HepG2 (cell line): ENCODE results near the gene TBC1D10A. TPM values are rescaled to one million over a fixed set of nuclear protein-coding genes. Genes with fewer than 3 reads are reported as not detected.

Source experiments
- DR1 ChIP-seq: sonication (generic); formaldehyde crosslinking; IDR thresholded peaks from 2 replicates; pipeline ENCODE4 v1.8.0; 2021; ENCODE audit warnings: mild to moderate bottlenecking, missing genetic modification reagents, inconsistent platforms
- GABPA ChIP-seq, 2 experiments: IDR thresholded peaks; 2 replicates each; pipeline ENCODE4 v1.6.1; 2011 to 2016; ENCODE audit warnings: low read depth in 2 of 2, low read length in 1 of 2, missing biosample characterization in 1 of 2, missing genetic modification characterization in 1 of 2
- HCFC1 ChIP-seq: fragments of 150-350 bp; IDR thresholded peaks from 2 replicates; pipeline ENCODE4 v1.6.1; 2014; ENCODE audit warnings: low read depth, low read length
- HDAC2 ChIP-seq: sonication (generic); formaldehyde crosslinking; IDR thresholded peaks from 2 replicates; pipeline ENCODE4 v1.4.0; 2020; ENCODE audit warnings: missing genetic modification reagents
- HMGXB4 ChIP-seq, 2 experiments: sonication (generic) in 1 of 2; formaldehyde crosslinking in 1 of 2; IDR thresholded peaks; 2 replicates each; pipeline versions ENCODE4 v1.4.0 to v1.6.1; 2018 to 2020; ENCODE audit warnings: missing genetic modification reagents in 2 of 2, borderline replicate concordance in 1 of 2, low read depth in 1 of 2, mild to moderate bottlenecking in 1 of 2, missing biosample characterization in 1 of 2
- HNRNPUL1 ChIP-seq: fragments of 200-400 bp; formaldehyde crosslinking; IDR thresholded peaks from 2 replicates; pipeline ENCODE4 v1.6.1; 2017; ENCODE audit warnings: low read depth, mild to moderate bottlenecking, low read length, moderate library complexity
- NCOA2 ChIP-seq: sonication (generic); formaldehyde crosslinking; IDR thresholded peaks from 2 replicates; pipeline ENCODE4 v1.8.0; 2022; ENCODE audit warnings: inconsistent platforms
- NFE2L2 ChIP-seq: fragments of 150-350 bp; IDR thresholded peaks from 2 replicates; pipeline ENCODE4 v1.6.1; 2014; ENCODE audit warnings: low read length
- SNAPC2 ChIP-seq: sonication (generic); formaldehyde crosslinking; IDR thresholded peaks from 2 replicates; pipeline ENCODE4 v1.8.1; 2022; ENCODE audit warnings: mild to moderate bottlenecking, missing genetic modification reagents
- ZBTB37 ChIP-seq: sonication (generic); formaldehyde crosslinking; IDR thresholded peaks from 2 replicates; pipeline ENCODE4 v1.4.0; 2020; ENCODE audit warnings: mild to moderate bottlenecking, missing genetic modification reagents
- ZMYM3 ChIP-seq: sonication (generic); formaldehyde crosslinking; IDR thresholded peaks from 2 replicates; pipeline ENCODE4 v1.5.1; 2020; ENCODE audit warnings: mild to moderate bottlenecking, missing genetic modification reagents
- ZNF607 ChIP-seq: sonication (generic); formaldehyde crosslinking; IDR thresholded peaks from 2 replicates; pipeline ENCODE4 v1.5.1; 2020; ENCODE audit warnings: missing genetic modification reagents, mild to moderate bottlenecking, borderline replicate concordance
- ZNF724P ChIP-seq: sonication (generic); formaldehyde crosslinking; IDR thresholded peaks from 2 replicates; pipeline ENCODE4 v1.8.0; 2022; ENCODE audit warnings: missing genetic modification reagents, borderline replicate concordance
- ZNF768 ChIP-seq: sonication (generic); formaldehyde crosslinking; IDR thresholded peaks from 2 replicates; pipeline ENCODE4 v1.4.0; 2020; ENCODE audit warnings: missing genetic modification reagents
- ZNF775 ChIP-seq: sonication (generic); formaldehyde crosslinking; IDR thresholded peaks from 2 replicates; pipeline ENCODE4 v1.4.0; 2020; ENCODE audit warnings: missing genetic modification reagents, mild to moderate bottlenecking, moderate library complexity, borderline replicate concordance
- ZSCAN31 ChIP-seq: sonication (generic); formaldehyde crosslinking; IDR thresholded peaks from 2 replicates; pipeline ENCODE4 v1.5.0; 2020; ENCODE audit warnings: low read depth, mild to moderate bottlenecking, missing genetic modification reagents
- polyA plus RNA-seq, 8 experiments: library from polyadenylated mRNA; depleted of rRNA in 3 of 8; stranded (reverse) in 7 of 8; unstranded in 1 of 8; fragments of >200 nt; fragmentation: Illumina TruSeq in 4 of 8; extraction: Trizol in 4 of 8; gene quantifications; 2 replicates each; pipeline versions ENCODE4 v1.2.1 to v1.2.3, GENCODE V29; 2011 to 2016; ENCODE audit warnings: low read depth in 4 of 8, missing spikeins in 1 of 8, mixed read lengths in 1 of 8; ENCODE audit not compliant: insufficient read depth in 1 of 8
- total RNA-seq, 5 experiments: library from RNA; depleted of rRNA; stranded (reverse); fragments of >200 nt; fragmentation: Illumina TruSeq; extraction: Trizol; gene quantifications; 2 replicates each; pipeline ENCODE4 v1.2.3, GENCODE V29; 2016; ENCODE audit warnings: low read depth in 1 of 5
- TF ChIP-seq, protein P1 (sequence below): sonication (generic); formaldehyde crosslinking; conservative IDR thresholded peaks from 2 replicates; pipeline ENCODE4 v1.8.0; 2022; ENCODE audit warnings: mild to moderate bottlenecking, moderate library complexity, missing genetic modification reagents

The TBC1D10A gene
- total and polyA plus RNA-seq, 2 of the 13 experiments (the other 11 are each of a cell fraction or from before 2014, with no cell fraction given), result 4.2 to 4.9 TPM

DNA sequence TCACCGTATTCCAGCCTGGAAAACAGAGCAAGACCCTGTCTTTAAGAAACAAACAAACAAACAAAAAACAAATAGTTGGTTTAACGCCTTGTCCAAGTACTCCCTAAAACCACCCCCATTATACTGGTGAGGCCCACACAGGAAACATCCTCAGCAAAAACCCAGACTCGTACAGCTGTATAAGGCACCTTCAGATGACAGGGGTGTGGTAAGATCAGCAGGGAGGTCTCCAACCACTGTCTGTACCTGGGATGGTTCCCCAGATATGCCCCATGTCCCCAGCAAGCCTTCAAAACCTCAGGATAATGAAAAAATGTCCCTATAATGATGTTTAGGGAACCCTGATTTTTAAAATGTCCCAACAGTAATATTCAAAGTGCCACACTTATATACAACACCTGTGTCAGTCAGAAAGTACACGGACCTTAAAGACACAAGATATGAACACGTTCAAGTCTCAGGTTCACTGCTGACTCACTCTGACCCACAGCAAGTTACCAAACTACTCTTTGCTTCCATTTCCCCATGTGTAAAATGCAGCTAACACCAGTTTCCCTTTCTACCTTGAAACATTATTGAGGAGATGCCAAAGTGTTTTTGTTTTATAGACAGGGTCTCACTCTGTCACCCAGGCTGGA, 20.6 kb upstream of the TBC1D10A start (continued):
- TF ChIP-seq HMGXB4 (CRISPR knock-in tag; IDR thresholded peaks at IDR 0.05; ENCODE audit: borderline replicate concordance in 1 of 2, low read depth in 1 of 2) (no peak), NCOA2 (no peak), SNAPC2 (CRISPR knock-in tag) (no peak), ZSCAN31 (no peak), HCFC1 (no peak), GABPA (IDR thresholded peaks at IDR 0.05; ENCODE audit: low read depth, low read length) (no peak), GABPA (CRISPR knock-in tag; IDR thresholded peaks at IDR 0.05; ENCODE audit: low read depth) (no peak), ZNF775 (no peak), HNRNPUL1 (no peak), ZNF607 (CRISPR knock-in tag) (no peak), HDAC2 (CRISPR knock-in tag) (no peak), DR1 (CRISPR knock-in tag) (no peak), ZNF768 (CRISPR knock-in tag) (no peak), ZNF724P (CRISPR knock-in tag) (no peak), ZBTB37 (no peak), ZMYM3 (no peak), NFE2L2 (no peak)
- TF ChIP-seq, protein P1, sequence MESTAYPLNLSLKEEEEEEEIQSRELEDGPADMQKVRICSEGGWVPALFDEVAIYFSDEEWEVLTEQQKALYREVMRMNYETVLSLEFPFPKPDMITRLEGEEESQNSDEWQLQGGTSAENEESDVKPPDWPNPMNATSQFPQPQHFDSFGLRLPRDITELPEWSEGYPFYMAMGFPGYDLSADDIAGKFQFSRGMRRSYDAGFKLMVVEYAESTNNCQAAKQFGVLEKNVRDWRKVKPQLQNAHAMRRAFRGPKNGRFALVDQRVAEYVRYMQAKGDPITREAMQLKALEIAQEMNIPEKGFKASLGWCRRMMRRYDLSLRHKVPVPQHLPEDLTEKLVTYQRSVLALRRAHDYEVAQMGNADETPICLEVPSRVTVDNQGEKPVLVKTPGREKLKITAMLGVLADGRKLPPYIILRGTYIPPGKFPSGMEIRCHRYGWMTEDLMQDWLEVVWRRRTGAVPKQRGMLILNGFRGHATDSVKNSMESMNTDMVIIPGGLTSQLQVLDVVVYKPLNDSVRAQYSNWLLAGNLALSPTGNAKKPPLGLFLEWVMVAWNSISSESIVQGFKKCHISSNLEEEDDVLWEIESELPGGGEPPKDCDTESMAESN (CRISPR knock-in tag), result no peak
